Fibroblast of skin of right quadriceps (primary cell): ENCODE results near the gene RAB20.
A peak's percentile ranks its signal among the peaks of the same experiment; 100 is the strongest.
"Not testable (repeated sequence)": the region's sequence is repeated elsewhere in the genome, so short reads cannot be mapped to it uniquely, and the experiment has no call there.

Experiments used
- DNase-seq: peaks from one replicate; pipeline ENCODE4 v3.0.0-alpha.2; 2013

Gene RAB20

GRCh38 chr13:110561344-110562035 lies at the start of gene RAB20:
Gene RAB20 (minus strand): TSS chr13:110561722. CDS start chr13:110561519, 203 bp downstream.
- DNase-seq, result peak; percentile 75

- DNase-seq, result no peak
Measured at GRCh38 chr13:110610955-110611595, 49.6 kb upstream of the RAB20 start.

DNA sequence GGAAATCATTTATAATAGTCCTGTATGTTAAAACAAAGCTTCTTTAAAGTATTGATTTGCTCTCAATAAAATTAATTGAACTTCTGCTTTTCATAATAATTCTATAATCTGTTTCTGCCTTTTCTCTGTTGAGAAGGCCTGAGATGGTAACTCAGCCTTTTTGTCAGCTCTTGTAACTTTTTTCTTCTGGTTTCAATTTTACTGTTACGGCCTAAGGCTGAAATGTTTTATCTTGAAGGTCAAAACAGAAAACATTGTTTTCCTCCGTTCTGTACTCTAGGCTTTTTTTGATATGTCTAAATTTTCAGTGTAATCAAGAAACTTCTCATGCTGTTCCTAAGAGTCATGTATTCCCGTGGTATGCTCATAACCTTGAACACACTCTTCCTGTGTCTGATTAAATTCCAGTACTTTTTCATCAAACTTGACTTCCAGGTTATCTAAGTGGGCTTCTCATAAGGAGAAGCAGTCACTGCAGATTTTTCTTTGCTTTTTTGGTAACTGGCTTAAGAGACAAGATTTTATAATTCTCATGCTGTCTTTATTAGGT lies 46.2 kb upstream of the RAB20 start:
- DNase-seq, result no peak

GRCh38 chr13:110606281-110606680 lies 44.8 kb upstream of the RAB20 start:
- not testable (repeated sequence) for DNase-seq

DNA sequence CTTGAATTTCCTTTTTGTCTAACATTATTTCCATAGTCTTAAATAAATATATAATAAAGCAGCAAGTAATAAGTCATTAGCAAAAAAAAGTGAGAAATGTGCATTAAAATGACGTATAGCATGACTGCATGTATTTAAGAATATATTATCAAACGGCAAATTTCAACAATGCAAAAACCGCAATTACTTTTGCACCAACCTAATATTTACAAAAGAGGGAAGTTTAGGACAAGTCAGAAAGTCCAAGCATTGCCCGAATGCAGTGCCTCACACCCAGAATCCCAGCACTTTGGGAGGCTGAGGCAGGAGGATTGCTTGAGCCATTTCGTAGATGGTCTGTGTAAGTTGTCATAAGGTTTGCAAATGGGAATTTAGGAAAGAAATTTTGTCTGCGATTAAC lies 43.6 kb upstream of the RAB20 start:
- no peak for DNase-seq

- no peak for DNase-seq
Measured at GRCh38 chr13:110600980-110601379, 39.5 kb upstream of the RAB20 start.

DNA sequence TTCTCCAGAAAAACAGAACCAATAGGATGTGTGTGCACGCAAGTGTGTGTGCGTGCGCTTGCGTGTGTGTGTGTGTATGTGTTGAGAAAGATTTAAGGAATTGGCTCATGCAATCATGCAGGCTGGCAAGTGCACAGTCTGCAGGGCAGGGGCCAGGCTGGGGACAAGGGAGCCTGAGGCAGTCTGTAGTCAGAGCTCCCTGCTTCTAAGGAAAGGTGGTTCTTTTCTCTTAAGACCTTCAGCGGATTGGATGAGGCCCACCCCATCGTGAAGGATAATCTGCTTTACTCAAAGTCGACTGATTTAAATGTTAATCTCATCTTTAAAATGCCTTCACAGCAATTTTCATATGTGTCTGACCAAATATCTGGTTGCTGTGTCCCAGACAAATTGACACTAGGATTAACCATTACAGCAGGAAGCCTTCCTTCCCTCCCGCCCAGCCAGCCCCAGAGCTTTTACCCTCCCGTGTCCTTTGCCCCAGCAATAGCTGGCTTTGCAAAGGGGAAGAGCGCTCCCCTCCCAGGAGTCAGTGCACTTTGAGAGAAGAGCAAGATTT lies 38.8 kb upstream of the RAB20 start:
- DNase-seq, result no peak

DNA sequence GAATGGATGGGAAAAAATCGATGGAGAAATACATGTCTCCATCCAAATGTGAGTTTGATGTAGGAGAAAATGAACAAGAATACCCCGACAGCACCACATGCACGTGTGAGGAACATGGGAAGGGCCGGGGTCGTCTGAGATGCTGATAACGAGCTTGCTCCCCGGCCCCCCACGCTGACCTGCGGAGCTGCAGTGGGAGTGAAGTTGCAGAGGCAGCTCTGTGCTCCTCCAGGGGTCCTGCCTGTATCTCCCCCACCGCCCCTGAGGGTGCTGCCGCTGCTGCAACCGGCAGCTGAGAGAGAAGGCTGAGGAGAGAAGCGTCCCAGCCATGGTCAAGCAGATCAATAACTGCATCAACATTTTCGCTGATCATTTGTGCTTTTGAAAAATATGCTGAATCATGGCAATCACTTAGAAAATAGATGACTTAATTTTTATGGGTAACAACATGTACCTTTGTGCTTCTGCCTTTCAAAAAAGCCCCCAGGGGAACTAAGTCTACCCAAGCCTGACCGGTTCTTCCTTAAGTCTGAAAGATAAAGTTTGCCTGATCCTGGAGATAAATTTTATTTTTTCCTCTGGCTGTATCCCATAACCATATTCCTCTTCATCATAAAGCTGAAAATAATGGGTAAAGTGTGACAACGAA lies 35.6 kb upstream of the RAB20 start:
- DNase-seq, result no peak

GRCh38 chr13:110593430-110594130 lies 32.1 kb upstream of the RAB20 start:
- DNase-seq, result peak; percentile 57

DNA sequence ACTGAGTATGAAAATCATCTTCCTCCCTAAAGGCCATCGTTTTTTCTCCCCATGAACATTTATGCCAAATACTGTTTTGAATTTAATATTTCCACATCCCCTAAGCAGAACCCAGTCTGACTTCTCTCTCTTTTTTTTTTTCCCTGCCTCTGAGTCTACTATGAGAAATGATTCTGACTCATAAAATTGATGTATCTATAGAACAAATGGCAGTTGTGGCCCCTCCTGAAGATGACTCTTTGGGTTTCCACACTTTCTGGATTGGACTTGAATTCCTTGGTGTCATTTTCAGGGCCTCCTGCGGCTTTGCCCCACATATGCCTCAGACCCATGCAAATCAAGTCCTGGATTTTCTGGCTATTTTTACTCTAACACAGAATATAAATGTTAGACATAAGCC lies 31.1 kb upstream of the RAB20 start:
- DNase-seq, result peak; percentile 80

DNA sequence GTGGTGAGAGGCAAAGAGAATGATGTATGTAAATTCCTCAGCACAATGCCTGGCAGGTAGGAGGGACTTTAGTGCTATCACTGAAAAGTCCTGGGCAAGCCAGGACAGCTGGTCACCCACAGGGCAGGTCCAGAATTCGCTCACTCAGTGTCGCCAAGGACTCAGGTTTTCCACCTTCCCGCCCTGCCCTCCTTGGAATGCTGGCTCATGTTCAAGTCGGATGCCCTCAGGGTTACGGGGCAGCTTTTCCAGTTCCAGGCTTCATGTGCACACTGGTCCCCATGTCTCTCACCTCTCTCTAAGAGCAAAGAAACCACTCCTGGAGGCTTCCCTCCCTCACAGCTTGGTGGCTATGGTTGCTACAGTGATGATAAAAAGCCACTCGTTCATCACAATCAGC lies 29.1 kb upstream of the RAB20 start:
- DNase-seq, result no peak

- no peak for DNase-seq
Measured at GRCh38 chr13:110589793-110590390, 28.4 kb upstream of the RAB20 start.

DNA sequence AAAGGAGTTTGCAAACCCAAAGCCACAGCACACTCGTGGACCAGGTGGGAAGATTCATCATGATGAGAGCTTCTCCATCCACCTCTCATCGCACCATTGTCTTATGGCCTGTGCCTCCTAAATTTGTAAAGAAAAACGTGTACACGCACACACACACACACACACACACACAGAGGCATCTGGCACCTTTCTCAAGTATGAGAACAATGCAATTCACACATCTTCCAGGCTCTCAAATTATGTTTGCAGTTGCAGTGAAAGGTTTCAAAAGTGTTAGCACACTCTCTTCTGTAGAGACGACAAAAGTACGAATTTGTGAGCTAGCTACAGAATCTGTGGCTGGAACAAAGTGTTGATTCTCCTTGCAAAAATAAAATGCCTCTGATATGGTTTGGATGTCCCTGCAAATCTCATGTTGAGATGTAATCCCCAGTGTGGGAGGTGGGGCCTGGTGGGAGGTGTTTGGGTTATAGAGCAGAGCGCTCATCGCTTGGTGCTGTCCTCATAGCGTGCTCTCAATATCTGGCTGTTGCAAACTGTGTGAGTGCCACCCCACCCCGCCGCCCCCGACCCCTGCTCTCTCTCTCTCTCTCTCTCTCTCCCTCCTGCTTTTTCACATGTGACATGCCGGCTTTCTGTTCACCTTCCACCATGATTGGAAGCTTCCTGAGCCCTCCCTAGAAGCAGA lies 21.8 kb upstream of the RAB20 start:
- DNase-seq, result no peak

DNA sequence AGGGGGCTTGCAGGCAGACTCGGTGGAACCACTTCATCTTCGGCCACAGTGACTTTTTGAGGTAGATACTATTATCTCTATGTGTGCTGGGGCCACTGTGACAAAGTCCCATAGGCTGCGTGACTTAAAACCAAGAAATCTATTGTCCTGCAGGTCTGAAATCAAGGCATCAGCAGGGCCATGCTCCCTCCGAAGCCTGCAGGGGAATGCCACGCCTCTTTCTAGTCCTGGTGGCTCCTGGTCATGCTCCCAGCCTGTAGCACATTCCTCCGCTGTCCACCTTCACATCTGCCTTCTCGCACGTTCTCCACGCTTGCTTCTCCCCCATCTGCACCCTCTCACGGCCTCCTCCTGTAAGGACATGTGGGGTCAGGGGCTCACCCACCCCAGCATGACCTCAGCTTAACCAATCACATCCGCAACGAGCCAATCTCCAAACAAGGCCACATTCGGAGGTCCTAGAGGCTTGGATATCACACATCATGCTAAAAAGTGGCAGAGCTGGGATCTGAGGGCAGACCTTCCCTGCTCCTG lies 21.0 kb upstream of the RAB20 start:
- no peak for DNase-seq

DNA sequence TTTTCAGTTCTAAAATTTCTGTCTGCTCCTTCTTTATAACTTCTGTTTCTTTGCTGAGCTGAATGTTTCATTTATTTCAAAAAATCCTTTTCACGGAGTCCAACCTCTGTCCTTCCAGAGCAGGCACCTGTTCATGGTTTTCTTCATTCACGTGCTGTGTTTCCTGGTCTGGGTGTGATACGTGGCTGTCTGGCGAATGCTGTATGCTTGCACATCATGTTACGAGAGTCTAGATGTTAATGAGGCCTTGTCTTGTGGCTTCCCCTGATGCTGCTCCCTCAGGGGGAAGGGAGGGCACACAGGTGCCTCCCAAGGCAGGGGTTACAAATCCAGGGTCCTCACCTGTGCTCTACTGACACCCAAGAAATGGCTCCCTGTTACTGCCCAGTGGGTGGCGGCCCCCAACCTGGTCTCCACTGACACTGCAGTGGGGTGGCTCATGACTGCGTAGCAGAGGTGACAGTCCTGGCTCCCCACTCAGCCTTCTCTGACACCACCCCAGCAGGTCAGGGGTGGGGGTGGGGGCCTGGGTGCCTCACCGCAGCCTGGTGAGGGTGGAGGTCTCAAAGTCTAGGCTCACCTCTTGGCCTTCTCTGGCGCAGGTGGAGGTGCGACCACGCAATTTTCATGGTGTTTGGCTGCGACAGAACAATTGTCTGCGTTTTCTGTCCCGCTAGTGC lies 20.1 kb upstream of the RAB20 start:
- no peak for DNase-seq

DNA sequence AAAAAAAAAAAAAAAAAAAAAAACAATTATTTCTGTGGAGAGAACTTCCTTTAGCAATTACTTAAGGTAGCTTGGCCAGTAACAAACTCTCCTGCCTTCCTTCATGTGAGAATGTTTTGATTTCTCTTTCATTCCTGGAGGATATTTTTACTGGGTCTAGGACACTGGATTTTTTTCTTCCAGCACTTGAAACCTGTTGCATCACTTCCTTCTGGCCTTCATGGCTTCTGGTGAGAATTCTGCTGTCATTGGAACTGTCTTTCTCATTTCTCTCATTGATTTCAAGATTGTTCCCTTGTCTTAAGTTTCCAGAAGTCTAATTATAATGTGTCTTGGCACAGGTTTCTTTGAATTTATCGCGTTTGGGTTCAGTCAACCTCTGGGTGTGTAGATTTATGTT lies 19.3 kb upstream of the RAB20 start:
- peak; percentile 12 for DNase-seq

DNA sequence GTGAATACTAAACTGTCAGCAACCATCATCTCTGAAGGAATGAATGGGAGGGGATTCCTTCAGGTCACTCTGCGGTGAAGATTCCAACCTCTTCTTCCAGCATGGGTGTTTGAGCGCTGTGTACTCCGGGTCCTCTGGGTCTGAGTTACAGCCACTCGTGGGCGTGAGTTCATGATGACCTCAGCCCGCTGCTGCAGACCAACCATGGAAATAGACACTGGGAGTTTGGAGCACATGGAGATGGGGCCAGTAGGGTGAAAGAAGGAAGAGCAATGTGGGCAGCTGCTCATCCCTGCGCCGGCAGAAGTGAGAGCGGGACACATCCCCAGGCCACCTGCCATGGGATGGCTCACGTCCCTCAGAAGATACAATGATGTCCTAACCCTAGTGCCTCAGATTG lies 16.8 kb upstream of the RAB20 start:
- DNase-seq, result no peak

GRCh38 chr13:110576736-110577476 lies 15.4 kb upstream of the RAB20 start:
- DNase-seq, result no peak

DNA sequence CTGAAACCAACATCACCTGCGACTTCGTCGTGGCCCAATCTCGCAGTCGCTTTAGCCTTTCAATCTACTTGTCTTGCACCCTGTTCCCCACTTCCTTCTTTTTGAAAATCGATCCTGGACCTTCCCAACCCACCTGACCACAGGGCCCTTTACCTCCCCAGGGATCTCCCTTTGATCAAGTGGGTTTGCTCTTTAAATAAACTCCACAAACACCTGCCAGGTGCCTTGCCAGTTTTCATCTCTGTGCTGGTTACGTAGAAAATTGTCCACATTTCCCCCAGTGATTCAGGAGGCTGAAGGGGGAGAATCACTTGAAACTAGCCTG lies 14.5 kb upstream of the RAB20 start:
- no peak for DNase-seq

GRCh38 chr13:110575322-110576069 lies 14.0 kb upstream of the RAB20 start:
- no peak for DNase-seq
